T-helper 2 cell (primary cell): ENCODE results near the gene CENPX.

Experiments
- DNase-seq, 5 experiments: peaks; one replicate each; pipeline versions ENCODE4 v3.0.0 to v3.0.0-alpha.2; 2012 to 2022

The CENPX gene

GRCh38 chr17:81978524-81979298, 44.0 kb downstream of the CENPX start:
- DNase-seq: no peak

- DNase-seq: peak; percentile 81 to 92 (median 86)
Measured at GRCh38 chr17:81977211-81977808, 45.4 kb downstream of the CENPX start, which contains the start of gene ASPSCR1. ASPSCR1 (plus strand) TSS chr17:81977629; CDS start chr17:81977647, 18 bp downstream.

GRCh38 chr17:81976332-81977210, 46.1 kb downstream of the CENPX start:
- peak in 3 of 5 experiments; percentile 5 to 15 (median 12) for DNase-seq

GRCh38 chr17:81973432-81973831, 49.2 kb downstream of the CENPX start:
- DNase-seq: no peak

- no peak for DNase-seq
Measured at GRCh38 chr17:81968850-81969812, 53.5 kb downstream of the CENPX start.
